ENCODE measurements around the gene CKAP2L.

The CKAP2L gene

GRCh38 chr2:112783187-112783714 lies 18.8 kb upstream of the CKAP2L start:
- no peaks in the 10 kb centered on the region for H3K4me1 Mint-ChIP-seq
- no peaks in the 10 kb centered on the region for H3K36me3 Mint-ChIP-seq (ENCODE audit: low read depth)
- TF ChIP-seq CTCF (IDR thresholded peaks at IDR 0.05; ENCODE audit: unreplicated experiment in 3 of 3), result no peak
- no peak overlapping the region for H3K4me3 Mint-ChIP-seq
- H3K9me3 Mint-ChIP-seq, result no peaks in the 10 kb centered on the region
- H3K27me3 Mint-ChIP-seq (ENCODE audit: low read depth), result no peaks in the 10 kb centered on the region
- H3K27ac Mint-ChIP-seq, result no peak overlapping the region

- TF ChIP-seq CTCF (IDR thresholded peaks at IDR 0.05; ENCODE audit: unreplicated experiment in 3 of 3), result no peak
- Mint-ChIP-seq H3K36me3 (ENCODE audit: low read depth) (no peaks in the 10 kb centered on the region), H3K9me3 (no peaks in the 10 kb centered on the region), H3K4me1 (no peaks in the 10 kb centered on the region), H3K27ac (no peak overlapping the region), H3K4me3 (no peak overlapping the region), H3K27me3 (ENCODE audit: low read depth) (no peaks in the 10 kb centered on the region)
Observed at GRCh38 chr2:112782234-112782799, 17.9 kb upstream of the CKAP2L start.

GRCh38 chr2:112779598-112779997 lies 15.2 kb upstream of the CKAP2L start:
- H3K36me3 Mint-ChIP-seq (ENCODE audit: low read depth), result no peaks in the 10 kb centered on the region
- no peak overlapping the region for H3K4me3 Mint-ChIP-seq
- no peak overlapping the region for H3K27ac Mint-ChIP-seq
- TF ChIP-seq CTCF (IDR thresholded peaks at IDR 0.05; ENCODE audit: unreplicated experiment in 3 of 3), result no peak
- H3K9me3 Mint-ChIP-seq, result no peaks in the 10 kb centered on the region
- H3K4me1 Mint-ChIP-seq, result no peaks in the 10 kb centered on the region
- no peaks in the 10 kb centered on the region for H3K27me3 Mint-ChIP-seq (ENCODE audit: low read depth)

- no peaks in the 10 kb centered on the region for H3K27me3 Mint-ChIP-seq (ENCODE audit: low read depth)
- H3K9me3 Mint-ChIP-seq, result no peaks in the 10 kb centered on the region
- H3K27ac Mint-ChIP-seq, result no peak overlapping the region
- H3K4me3 Mint-ChIP-seq, result no peak overlapping the region
- no peaks in the 10 kb centered on the region for H3K4me1 Mint-ChIP-seq
- TF ChIP-seq CTCF (IDR thresholded peaks at IDR 0.05; ENCODE audit: unreplicated experiment in 3 of 3), result no peak
- H3K36me3 Mint-ChIP-seq (ENCODE audit: low read depth), result no peaks in the 10 kb centered on the region
Observed at GRCh38 chr2:112777036-112777435, 12.6 kb upstream of the CKAP2L start.

GRCh38 chr2:112776113-112776512 lies 11.7 kb upstream of the CKAP2L start:
- Mint-ChIP-seq H3K27ac (no peak overlapping the region), H3K4me1 (no peaks in the 10 kb centered on the region), H3K36me3 (ENCODE audit: low read depth) (no peaks in the 10 kb centered on the region), H3K9me3 (no peaks in the 10 kb centered on the region), H3K27me3 (ENCODE audit: low read depth) (no peaks in the 10 kb centered on the region), H3K4me3 (no peak overlapping the region)
- TF ChIP-seq CTCF (IDR thresholded peaks at IDR 0.05; ENCODE audit: unreplicated experiment in 3 of 3), result no peak
